Activated T-cell treated with anti-CD3 and anti-CD28 coated beads, Interleukin-2, amount 50 U/mL, for 4 hours (primary cell): Measurements from ENCODE around the gene TENM4. TPM values are rescaled to one million over a fixed set of nuclear protein-coding genes. Genes with fewer than 3 reads are reported as not detected.

Experiments
- ATAC-seq, 2 donors: fragments of 200-7000 bp; cut with Tn5 transposase; one replicate each; pipeline ENCODE4 v1.10.0; 2021
- DNase-seq: peaks from one replicate; pipeline ENCODE4 v3.0.0-alpha.2; 2020
- H3K27me3 Mint-ChIP-seq: one replicate; pipeline ENCODE4 v1.8.0; 2021; ENCODE audit warnings: low read depth, mixed read lengths
- H3K36me3 Mint-ChIP-seq: one replicate; pipeline ENCODE4 v1.8.0; 2022; ENCODE audit warnings: mixed read lengths; ENCODE audit not compliant: insufficient read depth
- H3K4me1 Mint-ChIP-seq: one replicate; pipeline ENCODE4 v1.8.0; 2021; ENCODE audit warnings: low read depth, mixed read lengths
- H3K4me3 Mint-ChIP-seq: one replicate; pipeline ENCODE4 v1.8.0; 2021; ENCODE audit warnings: mild to moderate bottlenecking, moderate library complexity, mixed read lengths
- H3K9me3 Mint-ChIP-seq: one replicate; pipeline ENCODE4 v1.8.0; 2021; ENCODE audit warnings: mixed read lengths
- total RNA-seq, 3 donors: library from RNA; stranded (reverse); gene quantifications; one replicate each; pipeline ENCODE4 v1.2.1, GENCODE V29; 2021

The TENM4 gene
- total RNA-seq, 3 donors from 2014 or later, result 0.10 to 0.30 TPM; not detected in 1

DNA sequence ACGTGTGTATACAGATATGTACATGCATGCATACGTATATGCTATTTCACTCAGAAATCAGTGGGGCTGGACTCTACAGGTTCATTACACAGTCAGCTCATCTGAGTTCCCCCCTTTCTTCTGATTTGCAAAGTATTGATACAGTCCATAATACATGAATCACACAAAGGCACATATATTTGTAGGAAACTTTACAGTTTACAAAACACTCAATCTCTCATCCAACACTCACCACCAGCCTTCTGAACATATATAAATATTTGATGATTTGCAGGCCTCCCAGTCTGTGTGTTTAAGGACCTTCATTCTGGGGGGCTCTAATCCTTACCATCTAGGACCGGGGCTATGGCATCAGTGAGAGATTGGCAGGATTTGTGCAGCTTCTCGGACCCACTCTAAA, 293.8 kb downstream of the TENM4 start:
- no peak for ATAC-seq
- Mint-ChIP-seq H3K9me3 (no peaks in the 10 kb centered on the region), H3K27me3 (no peaks in the 10 kb centered on the region), H3K36me3 (no peaks in the 10 kb centered on the region), H3K4me3 (no peak overlapping the region), H3K4me1 (no peaks in the 10 kb centered on the region)
- no peak for DNase-seq

DNA sequence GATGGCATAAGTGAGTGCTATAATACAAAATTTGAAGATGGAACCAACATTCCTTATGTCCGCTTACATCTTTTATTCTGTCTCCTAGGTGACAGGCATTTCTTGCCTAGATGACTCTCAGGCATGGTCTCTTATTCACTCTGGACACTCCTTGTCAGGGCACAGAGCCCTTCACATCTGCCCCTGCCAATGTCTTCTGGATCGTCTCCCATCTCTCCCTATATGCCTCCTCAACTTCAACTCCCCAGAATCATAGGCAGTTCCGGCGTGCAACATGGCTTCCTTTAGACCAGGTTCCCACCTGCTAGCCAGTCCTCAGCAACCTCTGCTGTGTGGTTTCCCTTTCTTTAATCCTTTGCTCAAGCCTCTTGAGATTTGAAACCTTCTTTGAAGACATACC, 300.9 kb downstream of the TENM4 start:
- Mint-ChIP-seq H3K4me1 (no peaks in the 10 kb centered on the region), H3K27me3 (peaks cover 2% of the 10 kb centered on the region), H3K36me3 (no peaks in the 10 kb centered on the region), H3K4me3 (no peak overlapping the region), H3K9me3 (no peaks in the 10 kb centered on the region)
- ATAC-seq (no peak), DNase-seq (no peak)

DNA sequence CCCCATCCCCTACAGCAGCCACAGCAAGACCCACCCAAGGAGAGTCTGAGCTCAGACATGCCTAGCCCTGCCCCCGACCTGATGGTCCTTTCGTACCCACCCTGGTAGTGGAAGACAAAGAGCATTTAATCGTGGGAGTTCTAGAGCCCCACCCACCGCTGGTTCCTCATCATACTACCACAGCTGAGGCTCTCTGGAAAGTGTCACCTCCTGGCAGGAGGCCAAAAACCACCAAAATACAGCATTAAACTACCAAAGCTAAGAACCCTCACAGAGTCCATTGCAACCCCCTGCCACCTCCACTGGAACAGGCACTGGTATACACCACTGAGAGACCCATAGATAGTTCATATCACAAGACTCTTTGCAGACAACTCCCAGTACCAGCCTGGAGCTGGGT, 311.1 kb downstream of the TENM4 start:
- DNase-seq (no peak), ATAC-seq (no peak)
- Mint-ChIP-seq H3K4me1 (no peaks in the 10 kb centered on the region), H3K4me3 (no peak overlapping the region), H3K27me3 (peaks cover 5% of the 10 kb centered on the region), H3K9me3 (peaks cover 14% of the 10 kb centered on the region), H3K36me3 (no peaks in the 10 kb centered on the region)

DNA sequence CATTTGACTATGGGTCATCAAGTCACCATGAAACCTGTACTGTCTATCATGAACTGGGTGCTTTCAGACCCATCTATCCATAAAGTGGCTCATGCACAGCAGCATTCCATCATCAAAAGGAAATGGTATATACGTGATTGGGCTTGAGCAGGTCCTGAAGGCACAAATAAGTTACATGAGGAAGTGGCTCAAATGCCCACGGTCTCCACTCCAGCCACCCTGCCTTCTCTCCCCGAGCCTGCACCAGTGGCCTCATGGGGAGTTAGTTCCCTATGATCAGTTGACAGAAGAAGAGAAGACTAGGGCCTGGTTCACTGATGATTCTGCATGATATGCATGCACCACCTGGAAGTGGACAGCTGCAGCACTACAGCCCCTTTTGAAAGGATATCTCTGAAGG, 312.5 kb downstream of the TENM4 start:
- ATAC-seq (no peak), DNase-seq (no peak)
- H3K36me3 Mint-ChIP-seq, result no peaks in the 10 kb centered on the region
- peaks cover 5% of the 10 kb centered on the region for H3K27me3 Mint-ChIP-seq
- peaks cover 14% of the 10 kb centered on the region for H3K9me3 Mint-ChIP-seq
- no peak overlapping the region for H3K4me3 Mint-ChIP-seq
- no peaks in the 10 kb centered on the region for H3K4me1 Mint-ChIP-seq

DNA sequence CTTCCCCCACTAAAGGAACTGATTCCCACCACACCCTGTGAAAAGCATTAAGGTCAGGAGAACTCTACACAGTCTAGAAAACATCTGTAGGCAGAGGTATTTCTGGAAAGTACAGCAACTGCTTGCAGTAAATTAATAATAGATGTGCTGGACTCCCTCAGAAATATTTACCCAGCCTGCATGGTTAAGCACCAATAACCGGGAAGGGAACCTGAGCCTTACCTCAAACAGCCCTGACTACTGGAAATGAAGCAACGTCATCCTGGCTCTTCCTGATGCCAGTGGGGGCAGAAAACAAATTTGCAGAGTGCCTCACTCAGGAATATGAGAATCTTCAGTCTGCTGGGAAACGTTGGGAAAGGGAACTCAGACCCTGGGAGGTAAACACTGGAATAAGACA, 318.1 kb downstream of the TENM4 start:
- no peak overlapping the region for H3K4me3 Mint-ChIP-seq
- H3K27me3 Mint-ChIP-seq, result no peaks in the 10 kb centered on the region
- no peak for ATAC-seq
- no peak for DNase-seq
- H3K4me1 Mint-ChIP-seq, result no peaks in the 10 kb centered on the region
- no peaks in the 10 kb centered on the region for H3K36me3 Mint-ChIP-seq
- peaks cover 14% of the 10 kb centered on the region for H3K9me3 Mint-ChIP-seq

DNA sequence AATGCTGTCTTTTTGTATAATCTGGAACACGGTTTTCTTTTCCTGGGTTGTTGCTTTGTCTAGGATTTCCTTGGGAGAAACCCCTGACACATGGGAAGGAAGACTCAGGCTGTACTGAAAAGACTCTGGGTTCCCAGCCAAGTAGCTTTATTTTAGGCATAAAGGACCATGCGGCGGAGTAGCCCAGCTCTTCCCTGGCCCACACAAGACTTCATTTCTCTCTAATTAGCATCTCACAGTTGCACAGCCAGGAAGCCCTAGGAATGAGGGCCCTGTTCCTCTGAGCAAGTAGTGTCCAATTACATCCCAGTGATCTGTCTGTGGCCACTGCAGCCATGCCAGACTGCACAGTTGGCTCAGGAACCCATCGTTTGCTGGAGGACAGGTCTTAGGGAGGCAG, 319.5 kb downstream of the TENM4 start:
- Mint-ChIP-seq H3K4me1 (no peaks in the 10 kb centered on the region), H3K27me3 (no peaks in the 10 kb centered on the region), H3K9me3 (peaks cover 4% of the 10 kb centered on the region), H3K36me3 (no peaks in the 10 kb centered on the region), H3K4me3 (no peak overlapping the region)
- ATAC-seq (no peak), DNase-seq (no peak)

DNA sequence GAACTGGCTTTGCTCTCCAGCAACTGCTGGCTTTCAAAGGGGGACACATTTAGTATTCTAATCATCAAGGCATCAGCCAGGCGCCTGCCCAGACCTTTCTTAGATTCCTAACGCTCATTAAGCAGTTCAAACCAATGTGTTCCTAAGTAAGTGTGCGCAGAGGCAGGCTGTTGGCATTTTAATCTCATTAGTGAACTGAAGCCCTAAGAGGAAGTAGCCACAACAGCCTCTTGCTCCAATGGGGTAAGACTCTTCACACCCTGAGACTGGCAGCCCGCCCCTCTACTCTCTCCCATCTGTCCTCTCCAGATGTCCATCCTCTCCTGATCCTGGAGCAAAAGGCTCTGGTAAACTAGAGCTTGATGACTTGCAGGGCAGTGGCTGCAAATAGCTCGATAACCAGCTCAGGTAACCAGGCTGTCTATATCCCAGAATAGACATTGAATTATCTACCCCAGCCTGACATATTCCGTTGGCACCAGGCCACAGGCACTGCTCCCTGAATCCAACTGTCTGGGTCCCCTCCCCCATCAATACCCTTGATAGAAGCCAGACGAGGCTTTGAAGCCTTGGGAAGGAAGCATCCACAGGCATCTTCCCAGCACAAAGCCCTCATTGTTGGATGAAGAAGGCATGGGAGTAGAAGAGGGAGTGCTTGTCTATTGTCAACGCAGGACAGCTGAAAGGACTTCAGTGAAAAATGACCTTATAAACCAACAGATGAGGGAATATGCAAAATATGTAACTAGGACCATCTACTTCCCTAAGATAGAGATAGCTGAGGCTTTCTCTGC, 321.1 kb downstream of the TENM4 start:
- no peaks in the 10 kb centered on the region for H3K9me3 Mint-ChIP-seq
- no peak for ATAC-seq
- H3K36me3 Mint-ChIP-seq, result no peaks in the 10 kb centered on the region

DNA sequence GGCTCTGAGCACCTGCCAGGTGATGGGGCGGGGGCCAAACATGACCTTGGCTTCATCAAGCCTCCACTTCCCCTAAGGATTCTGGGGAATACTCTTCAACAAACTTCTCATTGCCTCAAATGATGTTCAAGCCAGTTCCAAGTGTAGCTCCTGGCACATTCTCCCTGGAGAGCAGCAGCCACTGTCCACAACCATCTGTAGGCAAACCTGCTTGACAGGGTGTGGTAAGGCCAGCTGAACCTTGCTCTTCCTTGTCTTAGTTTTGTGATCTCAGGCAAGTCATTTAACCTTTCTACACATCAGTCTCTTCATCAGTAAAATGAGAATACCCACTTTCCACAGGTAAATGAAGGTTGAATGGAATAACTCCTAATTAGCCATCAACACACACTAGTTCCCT, 323.3 kb downstream of the TENM4 start:
- no peak for DNase-seq
- ATAC-seq, result no peak
- no peaks in the 10 kb centered on the region for H3K36me3 Mint-ChIP-seq
- H3K27me3 Mint-ChIP-seq, result no peaks in the 10 kb centered on the region
- H3K9me3 Mint-ChIP-seq, result no peaks in the 10 kb centered on the region
- H3K4me1 Mint-ChIP-seq, result no peaks in the 10 kb centered on the region
- no peak overlapping the region for H3K4me3 Mint-ChIP-seq

More for the DNA sequence above, 321.1 kb downstream of the TENM4 start:
- Mint-ChIP-seq H3K27me3 (no peaks in the 10 kb centered on the region), H3K4me1 (no peaks in the 10 kb centered on the region), H3K4me3 (no peak overlapping the region)
- DNase-seq, result no peak

DNA sequence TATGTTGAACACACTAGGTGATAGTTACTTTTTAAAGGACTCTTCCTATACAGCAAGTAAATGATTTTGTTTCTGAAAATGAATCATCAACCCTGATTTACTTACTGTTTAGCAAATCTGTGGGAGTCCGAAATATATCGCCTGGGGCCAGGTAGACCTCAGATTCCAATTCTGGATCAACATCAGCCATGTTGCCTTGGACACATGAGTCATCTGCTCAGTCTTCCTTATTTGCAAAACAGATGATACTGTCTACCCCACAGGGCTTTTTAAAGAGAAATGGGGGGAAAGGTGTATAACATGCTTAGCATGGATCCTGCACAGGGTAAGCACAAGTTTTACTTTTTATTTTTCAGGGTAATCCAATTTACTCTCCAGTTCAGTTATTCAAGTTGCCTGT, 324.2 kb downstream of the TENM4 start:
- DNase-seq (no peak), ATAC-seq (no peak)
- Mint-ChIP-seq H3K4me3 (no peak overlapping the region), H3K9me3 (no peaks in the 10 kb centered on the region), H3K4me1 (no peaks in the 10 kb centered on the region), H3K36me3 (no peaks in the 10 kb centered on the region), H3K27me3 (no peaks in the 10 kb centered on the region)

DNA sequence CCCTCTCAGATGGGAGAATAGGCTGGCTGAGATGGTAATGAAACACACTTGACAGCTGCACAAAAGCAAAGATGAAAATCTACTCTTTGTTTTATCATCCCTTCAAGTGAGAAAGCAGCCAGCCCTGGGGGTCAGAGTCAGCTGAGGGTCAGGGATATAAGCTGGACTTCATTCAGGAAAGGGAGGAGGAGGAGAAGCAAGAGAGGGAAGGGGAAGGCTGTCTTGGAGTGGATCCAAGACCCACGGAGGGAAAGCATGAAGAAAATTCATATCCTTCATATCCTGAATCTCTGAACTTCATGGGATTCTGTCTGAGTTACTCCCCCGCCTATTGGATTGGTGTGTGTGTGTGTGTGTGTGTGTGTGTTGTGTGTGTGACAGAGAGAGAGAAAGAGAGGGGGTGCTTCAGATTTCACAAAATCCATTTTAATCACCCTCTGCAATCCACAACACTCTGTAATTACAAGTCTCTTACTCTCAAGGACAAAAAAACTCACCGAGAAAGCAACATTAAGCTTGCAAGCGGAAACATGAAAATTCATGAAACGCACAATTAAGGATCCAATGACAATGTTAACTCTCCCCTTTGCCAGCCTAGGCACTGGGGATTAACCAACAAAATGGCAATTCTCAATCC, 327.7 kb downstream of the TENM4 start:
- DNase-seq, result no peak
- Mint-ChIP-seq H3K4me1 (no peaks in the 10 kb centered on the region), H3K4me3 (no peak overlapping the region), H3K9me3 (no peaks in the 10 kb centered on the region), H3K36me3 (no peaks in the 10 kb centered on the region), H3K27me3 (no peaks in the 10 kb centered on the region)
- ATAC-seq, result no peak

DNA sequence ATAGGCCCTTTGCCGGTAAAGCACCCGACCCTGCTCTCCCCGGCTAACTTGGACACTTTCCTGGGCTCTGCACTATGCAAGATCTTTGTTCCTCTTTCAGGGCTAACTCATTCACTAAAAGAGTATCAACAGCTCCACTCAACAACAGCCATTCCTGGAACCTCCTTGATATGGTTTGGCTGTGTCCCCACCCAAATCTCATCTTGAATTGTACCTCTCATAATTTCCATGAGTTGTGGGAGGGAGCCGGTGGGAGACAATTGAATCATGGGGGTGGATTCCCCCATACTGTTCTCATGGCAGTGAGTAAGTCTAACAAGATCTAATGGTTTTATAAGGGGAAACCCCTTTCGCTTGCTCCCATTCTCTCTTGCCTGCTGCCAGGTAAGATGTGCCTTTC, 330.0 kb downstream of the TENM4 start:
- Mint-ChIP-seq H3K27me3 (no peaks in the 10 kb centered on the region), H3K9me3 (no peaks in the 10 kb centered on the region), H3K4me3 (no peak overlapping the region), H3K4me1 (no peaks in the 10 kb centered on the region), H3K36me3 (no peaks in the 10 kb centered on the region)
- ATAC-seq (peak; percentile 43), DNase-seq (no peak)

DNA sequence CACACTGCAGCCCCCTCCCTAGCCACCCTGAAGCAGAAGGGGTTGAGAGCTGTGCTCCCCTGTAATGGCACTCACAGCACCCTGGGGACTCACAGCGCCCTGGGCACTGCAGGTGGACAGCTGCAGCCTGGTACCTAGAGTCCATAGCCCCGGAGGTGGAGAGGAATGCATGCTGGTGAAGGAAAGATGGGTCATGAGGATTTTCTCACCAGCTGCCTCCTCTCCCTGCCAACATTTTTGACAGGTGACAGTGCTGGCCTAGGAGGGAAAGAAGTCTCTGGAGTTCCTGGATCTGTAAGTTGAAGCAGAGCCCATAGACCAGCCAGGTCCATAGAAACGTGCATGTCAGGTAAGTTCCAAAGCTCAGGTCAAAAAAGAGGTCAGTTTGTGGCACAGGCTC, 330.5 kb downstream of the TENM4 start:
- DNase-seq (no peak), ATAC-seq (no peak)
- Mint-ChIP-seq H3K9me3 (no peaks in the 10 kb centered on the region), H3K4me3 (no peak overlapping the region), H3K27me3 (no peaks in the 10 kb centered on the region), H3K36me3 (no peaks in the 10 kb centered on the region), H3K4me1 (no peaks in the 10 kb centered on the region)

DNA sequence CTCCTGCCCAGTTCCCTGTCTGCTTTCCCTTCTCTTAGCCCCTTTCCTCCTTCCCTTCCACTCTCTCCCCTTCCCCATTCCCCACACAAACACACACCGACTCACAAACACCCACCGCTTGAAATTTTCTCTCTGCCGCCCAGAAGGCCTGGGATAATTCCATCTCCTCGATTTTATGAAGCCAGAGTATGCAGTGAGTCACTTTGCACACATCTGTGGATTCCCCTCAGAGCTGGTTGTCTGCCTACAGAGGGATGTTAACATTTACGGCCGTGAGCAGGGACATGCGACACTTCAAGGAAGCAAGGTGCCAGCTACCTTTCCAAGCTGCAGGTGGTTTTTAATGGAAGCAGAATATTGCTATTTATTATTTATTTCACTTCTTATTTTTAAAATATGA, 332.0 kb downstream of the TENM4 start:
- Mint-ChIP-seq H3K9me3 (no peaks in the 10 kb centered on the region), H3K36me3 (no peaks in the 10 kb centered on the region), H3K4me1 (no peaks in the 10 kb centered on the region), H3K27me3 (peaks cover 2% of the 10 kb centered on the region), H3K4me3 (no peak overlapping the region)
- no peak for ATAC-seq
- no peak for DNase-seq

DNA sequence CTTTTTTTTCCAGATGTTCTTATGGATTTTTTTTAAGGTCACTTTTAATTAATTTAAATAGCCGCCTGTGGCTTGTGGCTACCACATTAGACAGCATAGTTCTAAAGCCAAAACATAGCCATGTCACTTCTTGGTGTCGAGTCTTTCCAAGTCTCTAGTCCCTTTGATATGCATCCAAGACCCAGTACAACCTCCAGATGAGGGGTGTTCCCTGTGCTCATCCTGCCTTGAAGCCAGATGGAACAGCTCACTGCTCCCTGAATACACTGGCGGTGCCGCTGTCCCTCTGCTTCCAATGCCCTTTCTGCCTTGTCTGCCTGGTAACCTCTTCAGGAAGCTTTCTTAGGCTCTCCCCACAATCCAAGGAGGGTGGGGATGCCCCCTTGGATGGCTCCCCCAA, 338.0 kb downstream of the TENM4 start:
- Mint-ChIP-seq H3K9me3 (no peaks in the 10 kb centered on the region), H3K4me1 (no peaks in the 10 kb centered on the region), H3K27me3 (peaks cover 2% of the 10 kb centered on the region), H3K36me3 (no peaks in the 10 kb centered on the region), H3K4me3 (no peak overlapping the region)
- ATAC-seq, result no peak
- DNase-seq, result no peak

DNA sequence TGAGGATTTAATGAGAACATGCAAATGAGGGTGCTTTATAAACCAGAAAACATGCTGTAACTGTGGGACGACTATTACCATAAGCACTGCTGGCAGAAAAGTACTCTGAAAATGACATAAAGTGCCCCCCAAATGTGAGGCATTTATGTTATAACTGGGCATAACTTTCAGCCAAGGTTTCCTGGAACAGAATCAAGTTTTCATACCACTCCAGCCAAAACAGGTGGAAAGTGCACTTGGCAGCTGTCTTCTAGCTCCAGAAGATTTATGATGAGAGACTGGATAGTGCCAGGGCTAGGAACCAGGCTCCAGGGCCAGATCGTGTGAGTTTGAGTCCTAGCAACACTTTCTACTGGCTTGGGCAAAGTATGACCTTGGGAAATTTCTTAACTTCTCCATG, 339.2 kb downstream of the TENM4 start:
- Mint-ChIP-seq H3K27me3 (peaks cover 2% of the 10 kb centered on the region), H3K4me3 (no peak overlapping the region), H3K4me1 (no peaks in the 10 kb centered on the region), H3K9me3 (no peaks in the 10 kb centered on the region), H3K36me3 (no peaks in the 10 kb centered on the region)
- ATAC-seq (no peak), DNase-seq (no peak)
